ENCODE measurements around the gene VSX1.

The VSX1 gene

GRCh38 chr20:25052255-25053194 is 29.4 kb downstream of the VSX1 start:
- FAIRE-seq: no peak

GRCh38 chr20:25051386-25052155 is 30.4 kb downstream of the VSX1 start:
- FAIRE-seq: no peak

GRCh38 chr20:25050501-25051350 is 31.2 kb downstream of the VSX1 start:
- FAIRE-seq: no peak

GRCh38 chr20:25050082-25050481 is 31.9 kb downstream of the VSX1 start:
- no peak for FAIRE-seq

- no peak for FAIRE-seq
Observed at GRCh38 chr20:25049261-25050060, 32.5 kb downstream of the VSX1 start.

GRCh38 chr20:25048519-25048952 is 33.4 kb downstream of the VSX1 start:
- FAIRE-seq: no peak

- no peak for FAIRE-seq
Observed at GRCh38 chr20:25047766-25048165, 34.2 kb downstream of the VSX1 start.

- FAIRE-seq: no peak
Observed at GRCh38 chr20:25046736-25047666, 34.9 kb downstream of the VSX1 start.

- no peak for FAIRE-seq
Observed at GRCh38 chr20:25046181-25046641, 35.7 kb downstream of the VSX1 start.

GRCh38 chr20:25045343-25045712 is 36.6 kb downstream of the VSX1 start:
- no peak for FAIRE-seq

- FAIRE-seq: no peak
Observed at GRCh38 chr20:25044660-25045342, 37.1 kb downstream of the VSX1 start.

- FAIRE-seq: no peak
Observed at GRCh38 chr20:25044261-25044560, 37.7 kb downstream of the VSX1 start.

- FAIRE-seq: no peak
Observed at GRCh38 chr20:25043499-25044260, 38.3 kb downstream of the VSX1 start.

GRCh38 chr20:25042531-25043498 is 39.1 kb downstream of the VSX1 start:
- FAIRE-seq: no peak

- no peak for FAIRE-seq
Observed at GRCh38 chr20:25041813-25042530, 40.0 kb downstream of the VSX1 start.

- no peak for FAIRE-seq
Observed at GRCh38 chr20:25040438-25040831, 41.5 kb downstream of the VSX1 start.

GRCh38 chr20:25039697-25040437 is 42.1 kb downstream of the VSX1 start:
- FAIRE-seq: no peak
